MCF 10A (cell line): Measurements from ENCODE around the gene ACSL3. TPM values are rescaled to one million over a fixed set of nuclear protein-coding genes. Genes with fewer than 3 reads are reported as not detected.

ENCODE experiments used
- BruUV-seq: library from RNA; stranded (reverse); fragments of 400-500 nt; replicated peaks from 2 replicates; lab custom pipeline; 2021; lab: Mats Ljungman, UMichigan
- CTCF ChIA-PET: fragments of 300-600 bp; sonication (Branson Sonifier 250); formaldehyde crosslinking; extraction: SDS; loops from one replicate; lab custom pipeline; 2021; ENCODE audit warnings: antibody characterized with exemption, inconsistent platforms; lab: Yijun Ruan, JAX
- POLR2A ChIA-PET: fragments of 300-600, 350-650 bp; sonication (Branson Sonifier 250); formaldehyde crosslinking; extraction: SDS; loops from one replicate; lab custom pipeline; 2020; ENCODE audit warnings: antibody characterized with exemption, inconsistent platforms; lab: Yijun Ruan, JAX
- DNase-seq: peaks from one replicate; pipeline ENCODE4 v3.0.0-alpha.2; 2018; ENCODE audit not compliant: unreplicated experiment
- H3K27ac Mint-ChIP-seq: one replicate; pipeline ENCODE4 v1.8.0; 2022; ENCODE audit warnings: mild to moderate bottlenecking, low read depth, mixed read lengths; ENCODE audit not compliant: unreplicated experiment
- H3K27me3 Mint-ChIP-seq: one replicate; pipeline ENCODE4 v1.8.0; 2022; ENCODE audit warnings: mixed read lengths; ENCODE audit not compliant: insufficient read depth, unreplicated experiment
- H3K36me3 Mint-ChIP-seq: one replicate; pipeline ENCODE4 v1.8.0; 2022; ENCODE audit warnings: mild to moderate bottlenecking, moderate library complexity, mixed read lengths; ENCODE audit not compliant: insufficient read depth, unreplicated experiment
- H3K4me1 Mint-ChIP-seq: one replicate; pipeline ENCODE4 v1.8.0; 2022; ENCODE audit warnings: mixed read lengths; ENCODE audit not compliant: insufficient read depth, unreplicated experiment
- H3K4me3 Mint-ChIP-seq: one replicate; pipeline ENCODE4 v1.8.0; 2022; ENCODE audit warnings: mild to moderate bottlenecking, moderate library complexity, mixed read lengths; ENCODE audit not compliant: unreplicated experiment
- H3K9me3 Mint-ChIP-seq: one replicate; pipeline ENCODE4 v1.8.0; 2022; ENCODE audit warnings: mixed read lengths; ENCODE audit not compliant: unreplicated experiment
- CTCF ChIP-seq: fragments of 200-600 bp; IDR thresholded peaks from one replicate; pipeline ENCODE4 v1.8.0; 2022; ENCODE audit warnings: antibody characterized with exemption, mild to moderate bottlenecking; ENCODE audit not compliant: unreplicated experiment
- intact Hi-C: fragments of 100-400 bp; cut with micrococcal nuclease; formaldehyde crosslinking; loops from 2 replicates; pipeline ENCODE4 v1.14.1; 2022
- total RNA-seq: library from RNA; stranded (reverse); gene quantifications from 2 replicates; pipeline ENCODE4 v1.2.3, GENCODE V29; 2022

The ACSL3 gene
- total RNA-seq, 1 experiment from 2014 or later, result 183 TPM

- no peak overlapping the region for H3K4me3 Mint-ChIP-seq
- no TSS peak for BruUV-seq
- H3K36me3 Mint-ChIP-seq, result peaks cover 7% of the 10 kb centered on the region
- CTCF ChIA-PET, result interaction anchor here (0.5 to 1.1 kb wide), 4 partner anchors 11 to 626 kb away, joined by 3 read pairs; no protein-coding TSS in a partner anchor
- no peaks in the 10 kb centered on the region for H3K27me3 Mint-ChIP-seq
- POLR2A ChIA-PET, result interaction anchor here (0.8 to 1.0 kb wide), 4 partner anchors 114 to 821 kb away, joined by 3 to 4 read pairs (median 3); no protein-coding TSS in a partner anchor
- TF ChIP-seq CTCF, result no peak
- H3K4me1 Mint-ChIP-seq, result peaks cover 15% of the 10 kb centered on the region
- intact Hi-C loops, result no loop called here
- DNase-seq, result peak; percentile 73
- no peak overlapping the region for H3K27ac Mint-ChIP-seq
- H3K9me3 Mint-ChIP-seq, result no peaks in the 10 kb centered on the region
Observed at GRCh38 chr2:222976521-222977061, 115.8 kb downstream of the ACSL3 start.

GRCh38 chr2:222977121-222977520 is 116.3 kb downstream of the ACSL3 start:
- intact Hi-C loops, result no loop called here
- no peak for DNase-seq
- ChIA-PET POLR2A (interaction anchor here (0.8 to 1.0 kb wide), 3 partner anchors 252 to 820 kb away, joined by 3 to 4 read pairs (median 3); no protein-coding TSS in a partner anchor), CTCF (interaction anchor here (0.9 to 1.1 kb wide), 2 partner anchors 11 to 626 kb away, joined by 3 read pairs; no protein-coding TSS in a partner anchor)
- no peak overlapping the region for H3K4me3 Mint-ChIP-seq
- H3K4me1 Mint-ChIP-seq, result peaks cover 17% of the 10 kb centered on the region
- BruUV-seq, result no TSS peak
- H3K9me3 Mint-ChIP-seq, result no peaks in the 10 kb centered on the region
- H3K27ac Mint-ChIP-seq, result no peak overlapping the region
- peaks cover 7% of the 10 kb centered on the region for H3K36me3 Mint-ChIP-seq
- H3K27me3 Mint-ChIP-seq, result no peaks in the 10 kb centered on the region
- TF ChIP-seq CTCF, result no peak

- Mint-ChIP-seq H3K27me3 (no peaks in the 10 kb centered on the region), H3K9me3 (no peaks in the 10 kb centered on the region), H3K36me3 (peaks cover 7% of the 10 kb centered on the region), H3K4me3 (no peak overlapping the region), H3K4me1 (peaks cover 26% of the 10 kb centered on the region), H3K27ac (no peak overlapping the region)
- ChIA-PET POLR2A (no interaction called here), CTCF (no interaction called here)
- no peak for TF ChIP-seq CTCF
- no peak for DNase-seq
- intact Hi-C loops, result no loop called here
- no TSS peak for BruUV-seq
Observed at GRCh38 chr2:222978850-222979249, 118.0 kb downstream of the ACSL3 start.

- intact Hi-C loops, result no loop called here
- H3K4me1 Mint-ChIP-seq, result peaks cover 26% of the 10 kb centered on the region
- DNase-seq, result no peak
- ChIA-PET POLR2A (interaction anchor here (0.7 kb wide), 1 partner anchor 8 kb away, joined by 3 read pairs; no protein-coding TSS in a partner anchor), CTCF (interaction anchor here (1.0 to 3.1 kb wide), 2 partner anchors 8 to 122 kb away, joined by 4 to 18 read pairs; no protein-coding TSS in a partner anchor)
- no peak overlapping the region for H3K4me3 Mint-ChIP-seq
- no peaks in the 10 kb centered on the region for H3K9me3 Mint-ChIP-seq
- TF ChIP-seq CTCF, result no peak
- no peaks in the 10 kb centered on the region for H3K27me3 Mint-ChIP-seq
- no peak overlapping the region for H3K27ac Mint-ChIP-seq
- H3K36me3 Mint-ChIP-seq, result peaks cover 7% of the 10 kb centered on the region
- no TSS peak for BruUV-seq
Observed at GRCh38 chr2:222979484-222979883, 118.6 kb downstream of the ACSL3 start.
